ENCODE measurements around the gene PFDN1. TPM values are rescaled to one million over a fixed set of nuclear protein-coding genes. Genes with fewer than 3 reads are reported as not detected.

The PFDN1 gene
- total and polyA plus RNA-seq, 2 experiments from 2014 or later: 119 to 256 TPM

DNA sequence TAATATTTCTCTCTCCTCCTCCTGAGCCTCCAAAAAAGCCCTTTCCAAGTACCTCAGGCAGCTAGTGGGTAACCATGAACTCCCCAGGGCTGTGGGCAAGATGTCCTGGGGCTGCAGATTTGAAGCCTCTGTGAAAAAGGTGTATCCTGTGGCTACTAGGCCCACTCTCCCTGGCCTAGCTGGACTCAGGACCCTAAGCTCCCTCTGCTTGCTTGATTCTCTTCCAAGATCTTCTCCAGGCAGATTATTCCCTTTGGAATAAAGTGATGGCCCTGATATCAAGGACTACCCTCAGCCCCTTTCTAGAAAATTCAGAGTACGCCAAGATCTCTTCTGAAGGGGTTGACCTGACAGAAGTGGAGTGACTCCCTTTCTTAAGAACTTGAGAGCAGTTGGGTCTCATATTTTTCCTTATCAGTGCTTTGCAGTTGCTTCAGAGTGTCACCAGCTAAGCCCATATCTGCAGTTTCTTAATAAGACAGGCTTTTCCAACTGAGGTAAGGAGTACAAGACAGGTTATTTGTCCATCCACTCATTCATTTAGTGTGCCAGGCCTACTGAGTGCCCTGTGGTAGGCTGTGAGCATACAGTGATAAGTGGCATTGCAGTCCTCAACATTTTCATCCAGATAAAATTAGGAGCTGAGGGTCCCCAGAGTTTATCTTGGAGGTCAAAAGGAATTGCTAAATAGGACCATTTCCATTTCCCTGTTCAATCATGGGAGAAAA, 85.4 kb downstream of the PFDN1 start (continued):
- TF ChIP-seq STAT1 (IDR thresholded peaks at IDR 0.05; ENCODE audit: unreplicated experiment) (no peak), CTCF (conservative IDR thresholded peaks at IDR 0.05; ENCODE audit: low read depth in 2 of 2) (no peak), NANOG (IDR thresholded peaks at IDR 0.05; ENCODE audit: borderline replicate concordance) (no peak), POLR2AphosphoS5 (IDR thresholded peaks at IDR 0.05; ENCODE audit: low read depth) (no peak), ZNF114 (CRISPR knock-in tag; IDR thresholded peaks at IDR 0.05) (no peak)

GRCh38 chr5:140216478-140217074, 86.3 kb downstream of the PFDN1 start:
- Mint-ChIP-seq H3K4me1 (peaks cover 10% of the 10 kb centered on the region), H3K27ac (no peak overlapping the region), H3K9me3 (no peaks in the 10 kb centered on the region), H3K36me3 (ENCODE audit: low read depth) (no peaks in the 10 kb centered on the region), H3K4me3 (no peak overlapping the region), H3K27me3 (ENCODE audit: insufficient read depth, low read depth, poor library complexity) (no peaks in the 10 kb centered on the region)
- Histone ChIP-seq H4K20me1 (replicated peaks; ENCODE audit: insufficient read depth) (no peaks in the 10 kb centered on the region), H3K4me3 (no peak overlapping the region), H3K36me3 (ENCODE audit: insufficient read depth) (no peaks in the 10 kb centered on the region), H3F3A (replicated peaks; ENCODE audit: low read depth) (no peaks in the 10 kb centered on the region), H3K79me2 (replicated peaks; ENCODE audit: insufficient read depth) (no peaks in the 10 kb centered on the region), H2AFZ (no peak overlapping the region), H3K4me1 (ENCODE audit: insufficient read depth) (no peaks in the 10 kb centered on the region), H3K9me2 (ENCODE audit: insufficient read depth) (no peaks in the 10 kb centered on the region), H3K27me3 (ENCODE audit: insufficient read depth) (no peaks in the 10 kb centered on the region), H3K4me2 (no peak overlapping the region), H3K27ac (ENCODE audit: low read depth) (no peak overlapping the region)
- ATAC-seq (peak; percentile 60), DNase-seq (ENCODE audit: low spot score) (no peak)
- TF ChIP-seq ZNF114 (CRISPR knock-in tag; IDR thresholded peaks at IDR 0.05) (no peak), REST (IDR thresholded peaks at IDR 0.05; ENCODE audit: unreplicated experiment) (no peak), POLR2AphosphoS5 (IDR thresholded peaks at IDR 0.05; ENCODE audit: low read depth) (no peak), ETS1 (IDR thresholded peaks at IDR 0.05) (no peak), EZH2 (IDR thresholded peaks at IDR 0.05; ENCODE audit: low read depth, unreplicated experiment) (no peak), CREB1 (CRISPR knock-in tag; IDR thresholded peaks at IDR 0.05; ENCODE audit: low read depth) (no peak), ZNF462 (CRISPR knock-in tag; IDR thresholded peaks at IDR 0.05) (no peak)

Measured in GM23338 (cell line).